NCI-H1417 (cell line): ENCODE measurements around the gene ASTN2.

ENCODE experiments used
- DNase-seq, 3 experiments: peaks; one replicate each; lab custom pipeline; 2025; lab: John Stamatoyannopoulos, UW

ASTN2 gene

GRCh38 chr9:117300371-117301110 is 114.3 kb downstream of the ASTN2 start:
- no peak for DNase-seq

- no peak for DNase-seq
Measured at GRCh38 chr9:117296453-117296852, 118.4 kb downstream of the ASTN2 start.

GRCh38 chr9:117293206-117294114 is 121.4 kb downstream of the ASTN2 start:
- no peak for DNase-seq

- DNase-seq: no peak
Measured at GRCh38 chr9:117290856-117291622, 123.8 kb downstream of the ASTN2 start.

DNA sequence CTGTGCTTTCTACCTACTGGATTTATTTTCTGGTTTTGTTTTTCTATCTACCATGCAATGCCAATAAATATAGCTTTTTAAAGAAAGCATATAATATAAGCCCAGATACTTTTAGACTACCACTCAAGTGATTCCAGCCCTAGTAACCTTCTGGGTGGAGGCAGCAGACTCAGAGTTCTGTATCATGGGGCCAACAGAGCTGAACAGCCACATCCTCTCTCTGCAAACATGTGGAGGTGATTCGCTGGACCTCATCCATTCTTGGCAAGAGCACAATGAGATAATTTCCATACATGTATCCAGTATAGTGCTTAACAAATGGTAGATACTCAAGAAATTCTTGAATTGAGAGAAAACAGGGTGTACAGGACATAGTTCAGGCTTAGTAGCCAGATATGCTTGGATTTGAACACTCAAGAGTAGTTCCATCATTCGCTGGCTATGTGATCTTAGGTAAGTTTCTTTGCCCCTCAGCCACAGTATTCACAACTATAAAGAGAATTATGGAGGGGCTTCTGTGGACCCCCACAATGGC is 124.5 kb downstream of the ASTN2 start:
- DNase-seq: no peak

- no peak for DNase-seq
Measured at GRCh38 chr9:117286245-117286644, 128.6 kb downstream of the ASTN2 start.

DNA sequence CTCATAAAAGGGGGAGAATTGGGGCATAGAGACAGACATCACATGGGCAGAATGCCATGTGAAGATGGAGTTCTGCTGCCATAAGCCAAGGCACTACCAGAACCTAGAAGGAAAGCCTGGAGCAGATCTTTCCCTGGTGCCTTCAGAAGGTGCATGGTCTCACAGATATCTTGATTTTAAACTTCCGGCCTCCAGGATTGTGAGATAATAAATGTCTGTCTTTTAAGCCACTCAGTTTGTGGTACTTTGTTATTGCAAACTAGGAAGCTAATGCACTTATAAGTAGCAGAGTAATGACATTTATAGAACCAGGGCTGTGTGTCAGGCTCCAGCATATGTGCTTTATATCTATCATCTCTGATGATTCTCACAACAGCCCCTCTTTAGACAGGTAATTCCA is 130.4 kb downstream of the ASTN2 start:
- DNase-seq: no peak

GRCh38 chr9:117282541-117282940 is 132.3 kb downstream of the ASTN2 start:
- DNase-seq: no peak

DNA sequence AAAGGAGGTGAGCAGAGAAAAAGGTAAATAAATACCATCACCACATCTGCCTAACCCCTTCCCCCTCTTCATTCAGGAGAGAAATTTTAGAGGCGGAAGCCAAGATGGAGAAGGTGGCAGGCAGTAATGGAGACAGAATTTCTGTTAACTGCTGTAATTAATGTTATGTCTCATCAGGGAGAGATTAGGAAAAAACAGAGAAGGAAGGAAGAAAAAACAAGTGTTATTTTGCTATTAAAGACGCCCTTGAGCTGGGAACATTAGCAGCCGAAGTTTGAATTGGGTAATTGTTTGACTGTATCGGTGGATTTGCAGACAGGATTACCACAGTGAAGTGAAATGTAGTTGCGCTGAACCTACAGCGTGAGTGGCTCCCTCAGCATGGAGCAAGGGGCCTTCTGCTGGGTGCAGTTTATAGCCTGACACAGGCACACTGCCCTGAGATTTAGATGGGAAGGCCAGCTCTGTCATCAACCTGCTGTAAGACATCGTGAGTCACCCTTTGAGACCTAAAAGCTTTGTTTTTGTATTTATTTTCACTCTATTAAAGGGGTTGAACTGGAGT is 136.3 kb downstream of the ASTN2 start:
- peak in 2 of 3 experiments; percentile 82 to 96 for DNase-seq

DNA sequence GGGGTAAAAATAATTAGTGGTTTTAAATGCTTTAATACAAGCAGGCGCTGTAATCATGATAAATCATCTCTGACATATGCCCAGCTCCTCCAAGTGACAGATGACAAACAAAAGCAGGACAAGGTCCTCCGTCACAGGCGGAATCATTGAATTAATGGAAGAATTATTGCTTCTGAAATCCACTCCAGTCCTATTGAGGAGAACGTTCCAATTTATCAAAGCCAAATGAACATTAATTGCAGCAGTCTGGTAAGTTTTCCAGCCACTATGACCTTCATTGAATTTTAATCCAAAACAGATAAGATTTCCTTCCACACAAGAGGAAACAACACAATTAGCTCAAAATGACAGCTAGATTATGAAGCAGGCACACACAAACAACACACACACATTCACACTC is 136.8 kb downstream of the ASTN2 start:
- peak in 2 of 3 experiments; percentile 86 to 100 for DNase-seq

GRCh38 chr9:117276444-117276843 is 138.4 kb downstream of the ASTN2 start:
- DNase-seq: peak in 2 of 3 experiments; percentile 33 to 49

- DNase-seq: peak in 1 of 3 experiments; percentile 13
Measured at GRCh38 chr9:117273612-117274011, 141.2 kb downstream of the ASTN2 start.

DNA sequence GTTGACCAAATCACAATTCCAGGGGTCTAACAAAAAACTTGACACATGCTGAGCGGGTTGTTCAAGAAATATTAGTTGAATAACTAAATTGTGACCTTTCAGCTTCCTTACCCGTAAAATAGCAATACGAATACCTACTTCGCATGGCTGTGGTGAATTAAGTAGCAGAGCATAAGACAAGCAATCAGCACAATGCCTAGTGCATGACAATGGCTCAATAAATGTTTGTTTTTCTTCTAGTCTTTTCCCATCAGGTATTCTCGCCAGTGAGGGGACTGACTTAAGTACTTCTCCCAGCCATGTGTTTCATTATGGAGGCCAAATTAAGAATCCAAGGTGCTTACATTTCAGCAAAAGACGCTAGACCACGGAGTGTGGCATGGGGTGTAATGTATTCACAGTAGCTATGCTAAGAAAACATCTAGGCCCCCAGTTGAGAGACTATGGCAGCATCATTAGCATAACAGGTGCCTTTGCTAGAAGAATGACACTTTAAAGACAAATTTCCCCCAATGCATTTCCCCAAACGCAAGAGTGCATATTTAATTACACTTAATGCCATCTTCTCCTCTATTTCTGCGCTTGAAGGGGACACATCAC is 145.9 kb downstream of the ASTN2 start:
- peak in 2 of 3 experiments; percentile 66 to 81 for DNase-seq

DNA sequence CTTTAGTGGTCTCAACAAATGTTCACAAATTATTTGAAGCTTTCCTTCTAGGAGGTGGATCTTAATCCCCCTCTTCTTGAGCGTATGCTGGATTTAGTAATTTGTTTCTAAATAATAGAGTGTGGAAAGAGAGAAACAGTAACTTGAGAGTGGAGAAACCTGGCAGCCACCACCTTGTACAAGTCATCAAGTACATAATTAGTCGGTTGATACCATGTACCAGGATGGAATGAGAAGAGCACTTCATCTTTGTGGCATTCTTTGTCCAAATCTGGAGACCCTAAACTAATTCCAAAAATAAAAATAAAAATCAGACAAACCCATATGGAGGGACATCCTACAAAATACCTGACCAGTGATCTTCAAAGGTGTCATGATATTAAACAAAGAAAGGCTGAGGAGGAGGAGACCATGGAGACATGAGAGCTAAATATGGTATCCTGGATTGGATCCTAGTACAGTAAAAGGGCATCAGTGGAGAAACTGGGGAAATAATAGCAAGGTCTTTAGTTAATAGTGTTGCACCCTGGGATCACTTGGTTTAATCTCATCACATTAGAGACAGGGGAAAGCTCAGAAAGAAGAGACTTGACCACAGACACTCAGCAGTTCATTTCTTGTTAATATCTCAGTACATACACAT is 147.9 kb downstream of the ASTN2 start:
- DNase-seq: peak in 1 of 3 experiments; percentile 30

GRCh38 chr9:117265253-117265652 is 149.6 kb downstream of the ASTN2 start:
- no peak for DNase-seq

DNA sequence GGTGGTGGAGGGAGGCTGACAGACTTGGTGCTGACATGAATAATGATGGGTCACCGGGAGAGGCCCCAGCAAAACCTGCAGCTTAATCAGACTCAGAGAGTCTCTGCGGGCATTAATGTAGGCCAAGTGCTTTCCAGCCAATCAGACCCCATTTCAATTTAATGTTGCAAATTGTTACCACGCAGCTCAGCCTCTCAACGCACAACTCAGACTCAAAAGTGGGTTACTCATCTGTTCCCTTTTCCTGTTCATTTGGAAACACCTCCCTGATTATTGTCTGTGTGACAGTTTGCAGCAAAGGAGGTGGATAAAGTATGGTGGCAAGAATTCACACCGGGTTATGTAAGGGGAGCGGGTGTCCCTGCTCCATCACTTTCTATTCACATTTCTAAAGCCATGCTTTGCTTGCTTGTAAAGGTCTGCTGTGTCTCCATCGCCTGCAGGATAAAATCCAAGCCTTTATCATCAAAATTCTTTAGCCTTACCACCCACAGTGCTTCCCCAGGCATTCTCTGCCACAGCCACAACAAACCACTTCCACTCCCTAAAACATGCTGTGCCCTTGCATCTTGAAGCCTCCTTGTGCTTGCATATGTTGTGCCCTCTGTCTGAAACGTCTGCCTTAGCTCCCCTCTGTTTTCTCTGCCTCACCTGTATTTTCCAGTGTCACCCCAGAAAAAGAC is 156.5 kb downstream of the ASTN2 start:
- DNase-seq: peak in 1 of 3 experiments; percentile 23

- DNase-seq: no peak
Measured at GRCh38 chr9:117253261-117253660, 161.6 kb downstream of the ASTN2 start.

- DNase-seq: no peak
Measured at GRCh38 chr9:117250610-117251215, 164.1 kb downstream of the ASTN2 start.

DNA sequence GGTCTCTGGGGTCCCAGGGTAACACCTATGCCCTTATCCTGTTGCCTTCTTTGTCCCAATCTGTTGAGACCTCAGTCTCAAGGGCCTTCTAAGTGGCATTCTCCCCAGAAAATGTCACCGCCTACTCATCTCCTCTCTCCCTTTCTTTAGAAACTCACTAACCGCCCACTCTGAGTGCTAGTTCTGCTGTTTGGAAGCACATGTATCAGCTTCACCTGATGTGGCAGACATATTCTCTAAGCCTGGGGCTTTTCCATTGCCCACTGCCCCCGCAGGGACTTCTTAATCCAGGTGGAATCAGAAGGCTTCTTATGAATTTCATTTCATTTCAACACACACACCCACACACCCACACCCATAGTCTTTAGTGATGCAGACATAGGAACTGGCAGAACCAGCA is 165.1 kb downstream of the ASTN2 start:
- DNase-seq: no peak

GRCh38 chr9:117247266-117247665 is 167.6 kb downstream of the ASTN2 start:
- peak in 2 of 3 experiments; percentile 23 to 61 for DNase-seq
